SK-N-SH treated with all-trans-retinoic acid at 6 μM for 48 hours (cell line): Measurements from ENCODE around the gene NARF.

ENCODE experiments used
- ARNTL ChIP-seq: fragments of 450-650 bp; formaldehyde crosslinking; IDR thresholded peaks from 2 replicates; pipeline ENCODE4 v1.5.0; 2020; ENCODE audit warnings: low read depth, mild to moderate bottlenecking, moderate library complexity, borderline replicate concordance
- BACH2 ChIP-seq: fragments of 250-450 bp; sonication (Bioruptor Pico); IDR thresholded peaks from 2 replicates; pipeline ENCODE4 v1.9.0; 2021; ENCODE audit warnings: mild to moderate bottlenecking, borderline replicate concordance
- CREB5 ChIP-seq: fragments of 250-450 bp; sonication (Bioruptor Pico); IDR thresholded peaks from 2 replicates; pipeline ENCODE4 v1.5.1; 2020; ENCODE audit warnings: low read depth, mild to moderate bottlenecking, moderate library complexity
- CSDC2 ChIP-seq: fragments of 250-450 bp; sonication (Bioruptor Pico); IDR thresholded peaks from 2 replicates; pipeline ENCODE4 v1.5.0; 2020; ENCODE audit warnings: mild to moderate bottlenecking, moderate library complexity
- GLIS3 ChIP-seq: fragments of 250-450 bp; sonication (Bioruptor Pico); IDR thresholded peaks from 2 replicates; pipeline ENCODE4 v1.5.0; 2020; ENCODE audit warnings: mild to moderate bottlenecking, moderate library complexity
- PATZ1 ChIP-seq: fragments of 250-450 bp; sonication (Bioruptor Pico); IDR thresholded peaks from 2 replicates; pipeline ENCODE4 v1.8.0; 2020; ENCODE audit warnings: mild to moderate bottlenecking, moderate library complexity, borderline replicate concordance
- TCF4 ChIP-seq: fragments of 250-450 bp; sonication (Bioruptor Pico); IDR thresholded peaks from 2 replicates; pipeline ENCODE4 v1.8.0; 2021; ENCODE audit warnings: mild to moderate bottlenecking, moderate library complexity, borderline replicate concordance
- TSHZ2 ChIP-seq: fragments of 250-450 bp; sonication (Bioruptor Pico); IDR thresholded peaks from 2 replicates; pipeline ENCODE4 v1.5.0; 2020; ENCODE audit warnings: mild to moderate bottlenecking, moderate library complexity
- ZC3H10 ChIP-seq: fragments of 250-450 bp; sonication (Bioruptor Pico); IDR thresholded peaks from 2 replicates; pipeline ENCODE4 v1.5.1; 2021; ENCODE audit warnings: mild to moderate bottlenecking, moderate library complexity
- ZFP3 ChIP-seq: fragments of 250-450 bp; sonication (Bioruptor Pico); IDR thresholded peaks from 2 replicates; pipeline ENCODE4 v1.5.0; 2020; ENCODE audit warnings: mild to moderate bottlenecking, moderate library complexity
- ZFP30 ChIP-seq: fragments of 450-650 bp; formaldehyde crosslinking; IDR thresholded peaks from 2 replicates; pipeline ENCODE4 v1.5.0; 2022; ENCODE audit warnings: mild to moderate bottlenecking, moderate library complexity
- ZNF565 ChIP-seq: fragments of 450-650 bp; formaldehyde crosslinking; conservative IDR thresholded peaks from 2 replicates; pipeline ENCODE4 v1.5.0; 2020; ENCODE audit warnings: low read depth, mild to moderate bottlenecking, moderate library complexity
- ZNF70 ChIP-seq: fragments of 450-650 bp; formaldehyde crosslinking; IDR thresholded peaks from 2 replicates; pipeline ENCODE4 v1.5.0; 2020; ENCODE audit warnings: mild to moderate bottlenecking, moderate library complexity

GRCh38 chr17:82474223-82475010, 15.9 kb downstream of the NARF start:
- TF ChIP-seq ZNF70 (CRISPR knock-in tag) (no peak), TCF4 (no peak), CSDC2 (CRISPR knock-in tag) (no peak), PATZ1 (CRISPR knock-in tag) (no peak), CREB5 (CRISPR knock-in tag) (no peak), ARNTL (CRISPR knock-in tag) (no peak), BACH2 (CRISPR knock-in tag) (no peak), ZFP3 (CRISPR knock-in tag) (no peak), TSHZ2 (CRISPR knock-in tag) (no peak), GLIS3 (no peak), ZFP30 (CRISPR knock-in tag) (no peak), ZNF565 (CRISPR knock-in tag) (no peak), ZC3H10 (CRISPR knock-in tag) (no peak)
